H9 (cell line): Measurements from ENCODE around the gene ALDH5A1. TPM values are rescaled to one million over a fixed set of nuclear protein-coding genes. Genes with fewer than 3 reads are reported as not detected.

Source experiments
- DNase-seq: peaks from one replicate; pipeline ENCODE4 v3.0.0-alpha.2; 2017
- H2AFZ ChIP-seq: one replicate; pipeline ENCODE4 v1.6.1; 2013; ENCODE audit warnings: mild to moderate bottlenecking, low read length, control low read depth, moderate library complexity
- H2AK5ac ChIP-seq: 2 replicates; pipeline ENCODE4 v1.6.1; 2013; ENCODE audit warnings: low read length, control low read depth, mixed read lengths; ENCODE audit not compliant: insufficient read length
- H2BK120ac ChIP-seq: one replicate; pipeline ENCODE4 v1.6.1; 2013; ENCODE audit warnings: low read depth, mild to moderate bottlenecking, low read length, control low read depth, inconsistent platforms; ENCODE audit not compliant: poor library complexity, severe bottlenecking
- H2BK12ac ChIP-seq: 2 replicates; pipeline ENCODE4 v1.6.1; 2013; ENCODE audit warnings: low read length, control low read depth, mixed read lengths, low read depth; ENCODE audit not compliant: insufficient read length
- H2BK15ac ChIP-seq: 2 replicates; pipeline ENCODE4 v1.6.1; 2013; ENCODE audit warnings: low read depth, low read length, control low read depth
- H2BK20ac ChIP-seq: one replicate; pipeline ENCODE4 v1.6.1; 2013; ENCODE audit warnings: low read depth, mild to moderate bottlenecking, low read length, control low read depth, inconsistent platforms; ENCODE audit not compliant: poor library complexity, severe bottlenecking
- H2BK5ac ChIP-seq: 2 replicates; pipeline ENCODE4 v1.6.1; 2013; ENCODE audit warnings: low read length, control low read depth, mixed read lengths; ENCODE audit not compliant: insufficient read length
- H3K14ac ChIP-seq: 2 replicates; pipeline ENCODE4 v1.6.1; 2013; ENCODE audit warnings: low read length, control low read depth; ENCODE audit not compliant: insufficient read depth
- H3K18ac ChIP-seq: 2 replicates; pipeline ENCODE4 v1.6.1; 2013; ENCODE audit warnings: low read depth, mild to moderate bottlenecking, mixed read lengths, low read length, control low read depth; ENCODE audit not compliant: insufficient read length
- H3K23ac ChIP-seq: 2 replicates; pipeline ENCODE4 v1.6.1; 2013; ENCODE audit warnings: low read length, control low read depth, mixed read lengths, low read depth; ENCODE audit not compliant: insufficient read length
- H3K23me2 ChIP-seq: 2 replicates; pipeline ENCODE4 v1.6.1; 2013; ENCODE audit warnings: low read depth, mild to moderate bottlenecking, mixed read lengths, low read length, control low read depth; ENCODE audit not compliant: insufficient read length, poor library complexity, severe bottlenecking
- H3K27ac ChIP-seq: 2 replicates; pipeline ENCODE4 v1.5.1; 2013; ENCODE audit warnings: low read length, control low read depth, mixed read lengths, low read depth; ENCODE audit not compliant: insufficient read length
- H3K27me3 ChIP-seq: 2 replicates; pipeline ENCODE4 v1.6.1; 2013; ENCODE audit warnings: low read length, control low read depth, inconsistent platforms; ENCODE audit not compliant: insufficient read depth
- H3K4ac ChIP-seq: 2 replicates; pipeline ENCODE4 v1.6.1; 2013; ENCODE audit warnings: low read depth, mild to moderate bottlenecking, control low read depth, inconsistent platforms, low read length, moderate library complexity
- H3K4me1 ChIP-seq: 2 replicates; pipeline ENCODE4 v1.6.1; 2013; ENCODE audit warnings: low read length, control low read depth, inconsistent platforms; ENCODE audit not compliant: insufficient read depth
- H3K4me2 ChIP-seq: 2 replicates; pipeline ENCODE4 v1.6.1; 2013; ENCODE audit warnings: low read length, control low read depth, mixed read lengths; ENCODE audit not compliant: insufficient read length, insufficient read depth
- H3K56ac ChIP-seq: 2 replicates; pipeline ENCODE4 v1.6.1; 2013; ENCODE audit warnings: low read depth, mild to moderate bottlenecking, mixed read lengths, low read length, control low read depth; ENCODE audit not compliant: insufficient read length
- H3K79me1 ChIP-seq: 2 replicates; pipeline ENCODE4 v1.6.1; 2013; ENCODE audit warnings: low read depth, mild to moderate bottlenecking, moderate library complexity, low read length, control low read depth, inconsistent platforms; ENCODE audit not compliant: insufficient read depth, poor library complexity, severe bottlenecking
- H3K79me2 ChIP-seq: 2 replicates; pipeline ENCODE4 v1.6.1; 2013; ENCODE audit warnings: low read length, control low read depth, inconsistent platforms; ENCODE audit not compliant: insufficient read depth
- H3K9ac ChIP-seq: 2 replicates; pipeline ENCODE4 v1.6.1; 2013; ENCODE audit warnings: low read length, control low read depth, mixed read lengths; ENCODE audit not compliant: insufficient read length; ENCODE audit errors: extremely low read depth
- H3K9me3 ChIP-seq: one replicate; pipeline ENCODE4 v1.6.1; 2013; ENCODE audit warnings: low read depth, low read length, inconsistent platforms; ENCODE audit not compliant: control insufficient read depth
- H3T11ph ChIP-seq: one replicate; pipeline ENCODE4 v1.6.1; 2013; ENCODE audit warnings: mild to moderate bottlenecking, low read length, control low read depth, inconsistent platforms
- H4K20me1 ChIP-seq: one replicate; pipeline ENCODE4 v1.6.1; 2013; ENCODE audit not compliant: control insufficient read depth, insufficient read length, insufficient read depth
- H4K5ac ChIP-seq: 2 replicates; pipeline ENCODE4 v1.6.1; 2013; ENCODE audit warnings: low read depth, mild to moderate bottlenecking, mixed read lengths, low read length, control low read depth; ENCODE audit not compliant: insufficient read length
- H4K8ac ChIP-seq: replicated peaks from 2 replicates; pipeline ENCODE4 v1.6.1; 2013; ENCODE audit warnings: low read length, control low read depth, mixed read lengths, low read depth; ENCODE audit not compliant: insufficient read length
- H4K91ac ChIP-seq: 2 replicates; pipeline ENCODE4 v1.6.1; 2013; ENCODE audit warnings: low read depth, mild to moderate bottlenecking, moderate library complexity, mixed read lengths, low read length, control low read depth; ENCODE audit not compliant: insufficient read length
- H3K27ac Mint-ChIP-seq, 3 experiments: 2 replicates in 2 of 3; 3 replicates in 1 of 3; pipeline ENCODE4 v1.8.0; 2020 to 2021; ENCODE audit warnings: mixed read lengths in 3 of 3, mild to moderate bottlenecking in 1 of 3, moderate library complexity in 1 of 3
- H3K27me3 Mint-ChIP-seq: 2 replicates; pipeline ENCODE4 v1.8.0; 2021; ENCODE audit warnings: low read depth, mild to moderate bottlenecking, moderate library complexity, mixed read lengths
- H3K36me3 Mint-ChIP-seq, 3 experiments: 2 replicates in 2 of 3; 3 replicates in 1 of 3; pipeline ENCODE4 v1.8.0; 2020 to 2021; ENCODE audit warnings: low read depth in 3 of 3, mixed read lengths in 3 of 3; ENCODE audit not compliant: insufficient read depth in 1 of 3
- H3K4me1 Mint-ChIP-seq, 2 experiments: 2 replicates each; pipeline ENCODE4 v1.8.0; 2020; ENCODE audit warnings: mixed read lengths in 2 of 2
- H3K4me3 Mint-ChIP-seq, 2 experiments: 2 replicates in 1 of 2; 3 replicates in 1 of 2; pipeline ENCODE4 v1.8.0; 2020 to 2021; ENCODE audit warnings: mild to moderate bottlenecking in 2 of 2, mixed read lengths in 2 of 2, moderate library complexity in 1 of 2
- H3K9me3 Mint-ChIP-seq, 2 experiments: 2 replicates in 1 of 2; 3 replicates in 1 of 2; pipeline ENCODE4 v1.8.0; 2020; ENCODE audit warnings: mild to moderate bottlenecking in 2 of 2, mixed read lengths in 2 of 2, moderate library complexity in 1 of 2
- total RNA-seq: library from RNA; stranded (reverse); gene quantifications from 2 replicates; pipeline ENCODE4 v1.2.1, GENCODE V29; 2021
- TF ChIP-seq, protein P1 (sequence below): fragments of 200-600 bp; sonication (generic); conservative IDR thresholded peaks from 3 replicates; pipeline ENCODE4 v1.8.0; 2021; ENCODE audit warnings: antibody characterized with exemption, mild to moderate bottlenecking

The ALDH5A1 gene
- total RNA-seq, 1 experiment from 2014 or later = 5.4 TPM

DNA sequence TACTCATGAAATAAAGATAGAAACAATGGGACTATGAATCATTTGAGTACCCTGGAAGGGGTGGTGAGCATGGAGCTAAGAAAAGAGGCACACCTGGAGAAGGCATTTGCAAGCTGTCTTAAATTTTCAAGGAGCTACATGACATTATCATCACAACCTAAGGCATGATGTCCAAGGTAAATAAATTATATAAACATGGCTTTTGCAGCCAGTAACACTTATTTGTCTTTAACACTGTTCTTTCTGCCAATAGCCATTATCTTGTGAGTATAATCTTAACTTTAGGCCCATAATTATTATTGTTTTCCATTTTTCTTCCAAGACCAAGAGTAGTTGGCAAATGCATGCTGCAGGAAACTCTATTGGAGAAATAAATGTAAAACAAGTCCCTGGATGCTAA is 63.7 kb downstream of the ALDH5A1 start:
- H3K9ac ChIP-seq = no peak overlapping the region
- no peak overlapping the region for H3K27ac ChIP-seq
- no peaks in the 10 kb centered on the region for H3K79me2 ChIP-seq
- H3K18ac ChIP-seq = no peak overlapping the region
- no peaks in the 10 kb centered on the region for H3K36me3 Mint-ChIP-seq
- H2AK5ac ChIP-seq = no peak overlapping the region
- H4K91ac ChIP-seq = no peak overlapping the region
- no peaks in the 10 kb centered on the region for H3K9me3 Mint-ChIP-seq
- no peaks in the 10 kb centered on the region for H3K4me1 ChIP-seq
- no peak overlapping the region for H3K27ac Mint-ChIP-seq
- H4K20me1 ChIP-seq = no peaks in the 10 kb centered on the region
- no peak overlapping the region for H2BK120ac ChIP-seq
- H3K27me3 ChIP-seq = no peaks in the 10 kb centered on the region
- H3K4me1 Mint-ChIP-seq = no peaks in the 10 kb centered on the region
- H3K56ac ChIP-seq = no peak overlapping the region
- H3K4ac ChIP-seq = no peak overlapping the region
- no peak overlapping the region for H3K4me3 Mint-ChIP-seq
- no peaks in the 10 kb centered on the region; the same call in 1 of the 2 replicates for H3K27me3 Mint-ChIP-seq
- no peak overlapping the region for H2BK12ac ChIP-seq
- H2BK15ac ChIP-seq = no peak overlapping the region
- H3T11ph ChIP-seq = no peak overlapping the region
- no peak overlapping the region for H3K4me2 ChIP-seq
- no peak overlapping the region for H2AFZ ChIP-seq
- no peaks in the 10 kb centered on the region for H3K79me1 ChIP-seq
- no peak overlapping the region for H2BK20ac ChIP-seq
- H3K23me2 ChIP-seq = no peaks in the 10 kb centered on the region
- no peaks in the 10 kb centered on the region for H3K9me3 ChIP-seq
- no peak overlapping the region for H3K23ac ChIP-seq
- TF ChIP-seq, protein P1, sequence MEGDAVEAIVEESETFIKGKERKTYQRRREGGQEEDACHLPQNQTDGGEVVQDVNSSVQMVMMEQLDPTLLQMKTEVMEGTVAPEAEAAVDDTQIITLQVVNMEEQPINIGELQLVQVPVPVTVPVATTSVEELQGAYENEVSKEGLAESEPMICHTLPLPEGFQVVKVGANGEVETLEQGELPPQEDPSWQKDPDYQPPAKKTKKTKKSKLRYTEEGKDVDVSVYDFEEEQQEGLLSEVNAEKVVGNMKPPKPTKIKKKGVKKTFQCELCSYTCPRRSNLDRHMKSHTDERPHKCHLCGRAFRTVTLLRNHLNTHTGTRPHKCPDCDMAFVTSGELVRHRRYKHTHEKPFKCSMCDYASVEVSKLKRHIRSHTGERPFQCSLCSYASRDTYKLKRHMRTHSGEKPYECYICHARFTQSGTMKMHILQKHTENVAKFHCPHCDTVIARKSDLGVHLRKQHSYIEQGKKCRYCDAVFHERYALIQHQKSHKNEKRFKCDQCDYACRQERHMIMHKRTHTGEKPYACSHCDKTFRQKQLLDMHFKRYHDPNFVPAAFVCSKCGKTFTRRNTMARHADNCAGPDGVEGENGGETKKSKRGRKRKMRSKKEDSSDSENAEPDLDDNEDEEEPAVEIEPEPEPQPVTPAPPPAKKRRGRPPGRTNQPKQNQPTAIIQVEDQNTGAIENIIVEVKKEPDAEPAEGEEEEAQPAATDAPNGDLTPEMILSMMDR = no peak
- H4K5ac ChIP-seq = no peak overlapping the region
- H3K14ac ChIP-seq = no peak overlapping the region
- no peak overlapping the region for H2BK5ac ChIP-seq
- H4K8ac ChIP-seq = no peak overlapping the region
- DNase-seq = no peak
